ENCODE measurements around the gene PLXNA4. TPM values are rescaled to one million over a fixed set of nuclear protein-coding genes. Genes with fewer than 3 reads are reported as not detected.

Gene PLXNA4
- total and polyA plus RNA-seq, 4 donors, result 0.04 to 1.1 (median 0.41) TPM

GRCh38 chr7:132125096-132125495 is 451.2 kb downstream of the PLXNA4 start:
- Histone ChIP-seq H3K27me3 (ENCODE audit: control insufficient read depth in 4 of 4, insufficient read depth in 4 of 4, low read length in 3 of 4) (no peaks in the 10 kb centered on the region), H3K9me3 (ENCODE audit: control insufficient read depth in 4 of 4, low read length in 3 of 4) (no peaks in the 10 kb centered on the region), H3K36me3 (ENCODE audit: control insufficient read depth in 4 of 4, insufficient read depth in 3 of 4, low read depth in 1 of 4, low read length in 3 of 4) (peaks cover 0 to 5% (median 1%) of the 10 kb centered on the region in 4 donors), H3K27ac (ENCODE audit: low read depth in 1 of 2, low read length in 2 of 2) (no peak overlapping the region), H3K9ac (ENCODE audit: low read depth in 1 of 2, low read length in 2 of 2) (no peak overlapping the region), H3K4me1 (ENCODE audit: control insufficient read depth in 4 of 4, insufficient read depth in 4 of 4, low read length in 3 of 4) (no peaks in the 10 kb centered on the region), H3K4me3 (ENCODE audit: low read depth in 1 of 3, low read length in 3 of 3) (no peak overlapping the region)
- WGBS, result 84% methylated on average over 3 of the region's 3 CpGs
- TF ChIP-seq JUND (IDR thresholded peaks at IDR 0.05) (no peak), RXRA (IDR thresholded peaks at IDR 0.05) (no peak), NR2F2 (IDR thresholded peaks at IDR 0.05) (no peak)
- DNase-seq (ENCODE audit: low spot score), result no peak

GRCh38 chr7:132124575-132124974 is 451.7 kb downstream of the PLXNA4 start:
- H3K4me3 ChIP-seq (ENCODE audit: low read depth in 1 of 3, low read length in 3 of 3), result no peak overlapping the region
- WGBS, result 76% methylated on average over 6 of the region's 6 CpGs
- H3K4me1 ChIP-seq (ENCODE audit: control insufficient read depth in 4 of 4, insufficient read depth in 4 of 4, low read length in 3 of 4), result no peaks in the 10 kb centered on the region
- H3K27ac ChIP-seq (ENCODE audit: low read depth in 1 of 2, low read length in 2 of 2), result no peak overlapping the region
- TF ChIP-seq, protein P1, sequence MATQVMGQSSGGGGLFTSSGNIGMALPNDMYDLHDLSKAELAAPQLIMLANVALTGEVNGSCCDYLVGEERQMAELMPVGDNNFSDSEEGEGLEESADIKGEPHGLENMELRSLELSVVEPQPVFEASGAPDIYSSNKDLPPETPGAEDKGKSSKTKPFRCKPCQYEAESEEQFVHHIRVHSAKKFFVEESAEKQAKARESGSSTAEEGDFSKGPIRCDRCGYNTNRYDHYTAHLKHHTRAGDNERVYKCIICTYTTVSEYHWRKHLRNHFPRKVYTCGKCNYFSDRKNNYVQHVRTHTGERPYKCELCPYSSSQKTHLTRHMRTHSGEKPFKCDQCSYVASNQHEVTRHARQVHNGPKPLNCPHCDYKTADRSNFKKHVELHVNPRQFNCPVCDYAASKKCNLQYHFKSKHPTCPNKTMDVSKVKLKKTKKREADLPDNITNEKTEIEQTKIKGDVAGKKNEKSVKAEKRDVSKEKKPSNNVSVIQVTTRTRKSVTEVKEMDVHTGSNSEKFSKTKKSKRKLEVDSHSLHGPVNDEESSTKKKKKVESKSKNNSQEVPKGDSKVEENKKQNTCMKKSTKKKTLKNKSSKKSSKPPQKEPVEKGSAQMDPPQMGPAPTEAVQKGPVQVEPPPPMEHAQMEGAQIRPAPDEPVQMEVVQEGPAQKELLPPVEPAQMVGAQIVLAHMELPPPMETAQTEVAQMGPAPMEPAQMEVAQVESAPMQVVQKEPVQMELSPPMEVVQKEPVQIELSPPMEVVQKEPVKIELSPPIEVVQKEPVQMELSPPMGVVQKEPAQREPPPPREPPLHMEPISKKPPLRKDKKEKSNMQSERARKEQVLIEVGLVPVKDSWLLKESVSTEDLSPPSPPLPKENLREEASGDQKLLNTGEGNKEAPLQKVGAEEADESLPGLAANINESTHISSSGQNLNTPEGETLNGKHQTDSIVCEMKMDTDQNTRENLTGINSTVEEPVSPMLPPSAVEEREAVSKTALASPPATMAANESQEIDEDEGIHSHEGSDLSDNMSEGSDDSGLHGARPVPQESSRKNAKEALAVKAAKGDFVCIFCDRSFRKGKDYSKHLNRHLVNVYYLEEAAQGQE (IDR thresholded peaks at IDR 0.05), result no peak
- no peak for TF ChIP-seq ZBTB33 (IDR thresholded peaks at IDR 0.05)
- TF ChIP-seq, protein P2, sequence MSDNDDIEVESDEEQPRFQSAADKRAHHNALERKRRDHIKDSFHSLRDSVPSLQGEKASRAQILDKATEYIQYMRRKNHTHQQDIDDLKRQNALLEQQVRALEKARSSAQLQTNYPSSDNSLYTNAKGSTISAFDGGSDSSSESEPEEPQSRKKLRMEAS (IDR thresholded peaks at IDR 0.05), result no peak
- no peak for TF ChIP-seq YY1 (IDR thresholded peaks at IDR 0.05)
- TF ChIP-seq EGR1 (IDR thresholded peaks at IDR 0.05; ENCODE audit: low read depth in 2 of 2), result no peak
- no peak for TF ChIP-seq JUND (IDR thresholded peaks at IDR 0.05)
- TF ChIP-seq NR2F2 (IDR thresholded peaks at IDR 0.05), result no peak
- TF ChIP-seq, protein P3, sequence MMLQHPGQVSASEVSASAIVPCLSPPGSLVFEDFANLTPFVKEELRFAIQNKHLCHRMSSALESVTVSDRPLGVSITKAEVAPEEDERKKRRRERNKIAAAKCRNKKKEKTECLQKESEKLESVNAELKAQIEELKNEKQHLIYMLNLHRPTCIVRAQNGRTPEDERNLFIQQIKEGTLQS (IDR thresholded peaks at IDR 0.05), result no peak
- no peak for TF ChIP-seq RAD21 (IDR thresholded peaks at IDR 0.05)
- H3K27me3 ChIP-seq (ENCODE audit: control insufficient read depth in 4 of 4, insufficient read depth in 4 of 4, low read length in 3 of 4), result no peaks in the 10 kb centered on the region
- peaks cover 0 to 2% (median 0%) of the 10 kb centered on the region in 4 donors for H3K36me3 ChIP-seq (ENCODE audit: control insufficient read depth in 4 of 4, insufficient read depth in 3 of 4, low read depth in 1 of 4, low read length in 3 of 4)
- no peaks in the 10 kb centered on the region for H3K9me3 ChIP-seq (ENCODE audit: control insufficient read depth in 4 of 4, low read length in 3 of 4)
- DNase-seq (ENCODE audit: low spot score), result no peak
- no peak overlapping the region for H3K9ac ChIP-seq (ENCODE audit: low read depth in 1 of 2, low read length in 2 of 2)

DNA sequence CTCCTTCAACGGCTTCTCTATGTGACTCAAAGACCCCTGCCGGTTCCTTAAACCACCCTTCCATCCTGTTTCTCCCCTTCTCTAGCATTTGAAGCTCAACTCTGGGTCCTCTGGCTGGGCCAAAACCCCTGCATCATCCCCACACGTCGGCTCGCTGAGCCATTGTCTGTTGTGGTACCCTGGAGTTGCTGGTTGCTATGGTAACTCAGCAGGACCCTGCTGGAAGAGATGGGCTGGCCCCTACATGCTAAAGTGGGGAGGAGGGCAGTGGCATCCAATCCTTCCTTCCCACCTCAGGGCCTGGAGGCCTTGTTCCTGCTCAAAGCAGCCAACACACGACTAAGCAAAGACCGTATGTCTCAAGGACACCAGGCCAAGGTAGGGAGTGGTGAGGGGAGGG is 452.5 kb downstream of the PLXNA4 start:
- H3K36me3 ChIP-seq (ENCODE audit: control insufficient read depth in 4 of 4, insufficient read depth in 3 of 4, low read depth in 1 of 4, low read length in 3 of 4), result no peaks in the 10 kb centered on the region
- no peak overlapping the region for H3K27ac ChIP-seq (ENCODE audit: low read depth in 1 of 2, low read length in 2 of 2)
- no peak overlapping the region for H3K4me3 ChIP-seq (ENCODE audit: low read depth in 1 of 3, low read length in 3 of 3)
- H3K27me3 ChIP-seq (ENCODE audit: control insufficient read depth in 4 of 4, insufficient read depth in 4 of 4, low read length in 3 of 4), result no peaks in the 10 kb centered on the region
- no peak for DNase-seq (ENCODE audit: low spot score)
- H3K9ac ChIP-seq (ENCODE audit: low read depth in 1 of 2, low read length in 2 of 2), result no peak overlapping the region
- TF ChIP-seq JUND (IDR thresholded peaks at IDR 0.05), result no peak
- TF ChIP-seq, protein P3 (IDR thresholded peaks at IDR 0.05), result no peak
- TF ChIP-seq FOXA2 (IDR thresholded peaks at IDR 0.05), result no peak
- TF ChIP-seq SP1 (IDR thresholded peaks at IDR 0.05), result no peak
- no peak for TF ChIP-seq YY1 (IDR thresholded peaks at IDR 0.05)
- no peaks in the 10 kb centered on the region for H3K4me1 ChIP-seq (ENCODE audit: control insufficient read depth in 4 of 4, insufficient read depth in 4 of 4, low read length in 3 of 4)
- WGBS, result 52% methylated on average over 7 of the region's 7 CpGs
- H3K9me3 ChIP-seq (ENCODE audit: control insufficient read depth in 4 of 4, low read length in 3 of 4), result no peaks in the 10 kb centered on the region
